ENCODE results near the gene NECAB2. TPM values are rescaled to one million over a fixed set of nuclear protein-coding genes. Genes with fewer than 3 reads are reported as not detected.
"Not testable (repeated sequence)": the region's sequence is repeated elsewhere in the genome, so short reads cannot be mapped to it uniquely, and the experiment has no call there.

NECAB2 gene
- total and polyA plus RNA-seq, 3 experiments from 2014 or later, result not detected

DNA sequence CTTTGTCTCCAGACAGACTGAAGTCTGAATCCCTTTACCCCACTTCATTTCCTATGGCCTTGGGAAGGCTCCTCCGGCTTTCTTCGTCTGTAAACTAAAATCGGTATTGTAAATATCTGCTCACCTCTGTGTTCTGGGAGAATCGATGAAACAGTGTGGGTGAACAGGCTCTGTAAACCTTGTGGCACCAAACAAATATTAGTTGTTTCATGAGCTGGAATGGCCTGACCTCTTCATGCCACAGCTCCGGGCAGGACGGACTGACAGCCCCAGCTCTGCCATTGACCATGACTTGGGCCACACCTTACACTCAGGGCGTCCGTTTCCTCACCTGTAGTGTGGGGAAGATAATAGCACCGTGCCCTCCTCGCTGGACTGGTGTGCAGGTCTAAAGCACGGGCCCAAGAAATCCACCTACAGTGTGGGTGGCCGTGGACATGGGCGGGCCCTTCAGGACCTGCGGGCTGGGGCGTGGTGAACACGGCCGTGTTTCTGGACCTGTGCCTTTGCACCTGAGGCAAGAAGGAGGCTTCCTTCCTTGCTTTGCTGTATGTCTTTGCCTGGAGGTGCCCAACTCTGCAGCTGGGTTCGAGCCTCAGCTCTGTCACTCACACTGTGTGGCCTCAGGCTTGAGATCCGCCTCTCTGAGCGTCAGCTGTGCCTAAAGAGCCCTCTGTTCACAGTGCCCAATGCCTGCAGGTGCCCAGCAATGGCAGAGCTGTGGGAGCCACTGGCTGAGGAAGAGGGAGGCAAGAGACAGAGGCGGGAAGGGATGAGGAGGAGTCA is 21.1 kb upstream of the NECAB2 start:
- no peaks in the 10 kb centered on the region for H3K4me1 ChIP-seq (ENCODE audit: insufficient read depth, low read length)
- no peaks in the 10 kb centered on the region for H3K36me3 ChIP-seq (ENCODE audit: insufficient read depth, low read length)
- no peaks in the 10 kb centered on the region for H3K4me1 Mint-ChIP-seq
- no peaks in the 10 kb centered on the region for H3K27me3 Mint-ChIP-seq
- no peak for DNase-seq
- no peaks in the 10 kb centered on the region for H3K9me3 Mint-ChIP-seq
- no peak overlapping the region for H3K4me3 ChIP-seq (ENCODE audit: low read length)
- ChIA-PET CTCF (interaction anchor here (1.5 kb wide), 1 partner anchor 12 kb away, joined by 3 read pairs; no protein-coding TSS in a partner anchor), POLR2A (no interaction called here)
- H3K36me3 Mint-ChIP-seq, result no peaks in the 10 kb centered on the region
- H3K27me3 ChIP-seq (ENCODE audit: insufficient read depth, low read length, poor library complexity, severe bottlenecking), result no peaks in the 10 kb centered on the region
- no peaks in the 10 kb centered on the region for H3K9me3 ChIP-seq (ENCODE audit: low read length)
- H3K4me3 Mint-ChIP-seq, result no peak overlapping the region
- no peak overlapping the region for H3K27ac Mint-ChIP-seq
- no peak overlapping the region for H3K27ac ChIP-seq (ENCODE audit: low read depth, low read length)

DNA sequence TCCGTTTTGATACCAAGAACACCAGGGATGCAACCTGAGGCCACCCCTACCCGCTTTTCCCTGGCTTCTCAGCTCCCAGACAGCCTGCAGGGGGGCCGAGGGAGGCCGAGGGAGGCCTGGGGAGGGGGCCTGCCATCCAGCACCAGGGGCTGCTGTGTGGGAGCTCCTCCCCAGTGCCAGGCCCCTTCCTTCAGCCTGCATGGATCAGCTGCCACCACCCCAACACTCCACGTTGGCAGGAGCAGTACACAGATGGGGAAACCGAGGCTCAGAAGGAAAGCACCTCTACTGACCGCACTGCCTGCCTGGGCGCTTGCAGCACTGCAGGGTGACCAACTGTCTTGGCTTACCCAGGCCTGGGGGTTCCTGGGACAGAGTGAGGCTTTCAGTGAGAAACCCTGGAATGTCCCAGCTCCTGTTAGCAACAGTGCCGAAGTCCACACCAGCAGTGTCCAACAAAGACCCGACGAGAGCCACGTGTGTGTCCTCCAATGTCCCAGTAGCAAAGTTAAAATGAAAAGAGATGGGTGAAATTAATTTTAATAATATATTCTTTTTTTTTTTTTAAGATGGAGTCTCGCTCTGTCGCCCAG is 20.3 kb upstream of the NECAB2 start:
- H3K4me1 Mint-ChIP-seq, result no peaks in the 10 kb centered on the region
- no peaks in the 10 kb centered on the region for H3K36me3 ChIP-seq (ENCODE audit: insufficient read depth, low read length)
- H3K4me3 ChIP-seq (ENCODE audit: low read length), result no peak overlapping the region
- H3K9me3 Mint-ChIP-seq, result no peaks in the 10 kb centered on the region
- CTCF ChIA-PET, result interaction anchor here (1.5 kb wide), 1 partner anchor 12 kb away, joined by 3 read pairs; no protein-coding TSS in a partner anchor
- H3K4me1 ChIP-seq (ENCODE audit: insufficient read depth, low read length), result no peaks in the 10 kb centered on the region
- POLR2A ChIA-PET, result no interaction called here
- H3K9me3 ChIP-seq (ENCODE audit: low read length), result no peaks in the 10 kb centered on the region
- no peaks in the 10 kb centered on the region for H3K36me3 Mint-ChIP-seq
- no peak overlapping the region for H3K27ac ChIP-seq (ENCODE audit: low read depth, low read length)
- DNase-seq, result no peak
- H3K27me3 Mint-ChIP-seq, result peaks cover 0 to 4% of the 10 kb centered on the region in 2 donors
- no peak overlapping the region for H3K4me3 Mint-ChIP-seq
- no peak overlapping the region for H3K27ac Mint-ChIP-seq
- no peaks in the 10 kb centered on the region for H3K27me3 ChIP-seq (ENCODE audit: insufficient read depth, low read length, poor library complexity, severe bottlenecking)

DNA sequence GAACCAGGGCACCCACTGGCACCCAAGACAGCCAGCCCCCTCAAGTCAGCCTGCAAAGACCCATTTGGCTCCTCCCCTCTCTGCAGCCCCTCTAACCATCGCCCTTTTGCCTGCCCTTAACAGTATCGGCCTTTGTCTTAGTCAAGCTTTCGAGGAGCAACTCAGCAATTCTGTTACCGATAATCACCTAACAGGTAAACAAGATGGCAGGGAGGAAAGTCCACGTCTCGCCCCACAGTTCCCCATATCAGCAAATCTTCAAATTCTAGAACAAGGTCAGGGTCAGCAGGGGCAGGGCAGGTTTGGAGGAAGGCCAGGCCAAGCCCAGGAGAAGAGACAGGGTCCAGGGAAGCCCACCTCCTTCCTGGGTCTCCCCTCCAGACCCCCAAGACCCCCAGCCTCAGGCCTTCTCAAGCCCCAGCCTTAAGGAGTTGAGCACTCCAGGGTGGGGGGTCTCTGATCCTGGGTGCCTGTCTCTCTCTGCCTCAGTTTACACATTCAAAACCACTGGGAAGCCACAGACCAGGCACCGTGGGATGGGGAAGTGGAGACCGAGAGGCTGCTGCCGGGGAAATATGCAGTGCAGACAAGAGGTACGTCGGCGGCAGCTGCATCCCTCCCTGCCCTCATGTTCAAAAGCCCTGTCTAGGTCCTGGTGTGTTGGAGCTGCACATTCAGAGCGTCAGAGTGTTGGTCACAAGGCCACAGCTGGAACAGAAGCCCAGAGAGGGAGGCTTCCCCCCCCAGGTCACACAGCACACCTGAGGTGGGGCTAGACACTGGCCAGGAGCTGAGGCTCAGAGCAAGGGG is 18.9 kb upstream of the NECAB2 start:
- H3K36me3 ChIP-seq (ENCODE audit: insufficient read depth, low read length), result no peaks in the 10 kb centered on the region
- H3K36me3 Mint-ChIP-seq, result no peaks in the 10 kb centered on the region
- peaks cover 6% of the 10 kb centered on the region for H3K27me3 ChIP-seq (ENCODE audit: insufficient read depth, low read length, poor library complexity, severe bottlenecking)
- no peak overlapping the region for H3K4me3 Mint-ChIP-seq
- H3K9me3 ChIP-seq (ENCODE audit: low read length), result no peaks in the 10 kb centered on the region
- no peak for DNase-seq
- H3K9me3 Mint-ChIP-seq, result no peaks in the 10 kb centered on the region
- POLR2A ChIA-PET, result no interaction called here
- peaks cover 3 to 9% of the 10 kb centered on the region in 2 donors for H3K27me3 Mint-ChIP-seq
- H3K27ac Mint-ChIP-seq, result peak overlapping the region in 1 of 8 donors; percentile 73
- no peak overlapping the region for H3K4me3 ChIP-seq (ENCODE audit: low read length)
- H3K27ac ChIP-seq (ENCODE audit: low read depth, low read length), result no peak overlapping the region
- H3K4me1 Mint-ChIP-seq, result peaks cover 0 to 4% (median 3%) of the 10 kb centered on the region in 3 donors
- CTCF ChIA-PET, result no interaction called here
- no peaks in the 10 kb centered on the region for H3K4me1 ChIP-seq (ENCODE audit: insufficient read depth, low read length)

DNA sequence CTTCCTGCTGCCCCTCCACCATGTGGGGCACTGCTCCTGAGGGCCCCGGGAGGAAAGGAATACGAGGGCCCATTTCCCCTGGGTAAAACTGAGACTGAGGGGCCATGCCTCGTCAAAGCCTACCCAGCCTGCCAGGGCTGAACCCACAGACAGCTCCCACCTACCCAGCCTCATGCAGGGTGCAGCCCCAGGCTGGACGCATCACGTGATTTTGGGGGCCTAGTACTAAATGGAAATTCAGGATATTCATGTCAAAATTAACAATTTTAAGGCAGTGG is 18.4 kb upstream of the NECAB2 start:
- Histone ChIP-seq H3K4me1 (ENCODE audit: insufficient read depth, low read length) (no peaks in the 10 kb centered on the region), H3K27ac (ENCODE audit: low read depth, low read length) (no peak overlapping the region), H3K27me3 (ENCODE audit: insufficient read depth, low read length, poor library complexity, severe bottlenecking) (peaks cover 6% of the 10 kb centered on the region), H3K4me3 (ENCODE audit: low read length) (no peak overlapping the region), H3K36me3 (ENCODE audit: insufficient read depth, low read length) (no peaks in the 10 kb centered on the region), H3K9me3 (ENCODE audit: low read length) (no peaks in the 10 kb centered on the region)
- no peaks in the 10 kb centered on the region for H3K9me3 Mint-ChIP-seq
- H3K36me3 Mint-ChIP-seq, result no peaks in the 10 kb centered on the region
- CTCF ChIA-PET, result no interaction called here
- DNase-seq, result no peak
- peaks cover 0 to 7% (median 6%) of the 10 kb centered on the region in 3 donors for H3K4me1 Mint-ChIP-seq
- peaks cover 9 to 10% of the 10 kb centered on the region in 2 donors for H3K27me3 Mint-ChIP-seq
- POLR2A ChIA-PET, result no interaction called here
- no peak overlapping the region for H3K27ac Mint-ChIP-seq
- H3K4me3 Mint-ChIP-seq, result no peak overlapping the region

DNA sequence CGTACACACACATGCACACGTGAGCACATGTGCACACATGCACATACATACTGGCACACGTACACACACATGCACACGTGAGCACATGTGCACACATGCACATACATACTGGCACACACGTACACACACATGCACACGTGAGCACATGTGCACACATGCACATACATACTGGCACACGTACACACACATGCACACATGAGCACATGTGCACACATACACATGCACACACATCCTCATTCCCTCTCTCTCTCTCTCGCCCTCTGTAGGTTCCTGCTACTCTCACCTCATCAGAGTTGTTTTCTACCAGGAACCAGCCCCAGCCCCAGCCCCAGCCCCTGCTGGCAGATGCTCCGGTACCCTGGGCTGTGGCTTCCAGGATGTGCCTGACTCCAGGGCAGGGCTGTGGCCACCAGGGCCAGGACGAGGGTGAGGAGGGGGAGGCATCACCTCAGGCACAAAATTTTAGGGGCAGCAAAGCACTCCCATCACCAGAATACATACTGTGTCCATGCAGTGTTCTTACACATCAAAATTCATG is 17.1 kb upstream of the NECAB2 start:
- CTCF ChIA-PET; H3K9me3 ChIP-seq (ENCODE audit: low read length); H3K36me3 Mint-ChIP-seq: not testable (repeated sequence)

DNA sequence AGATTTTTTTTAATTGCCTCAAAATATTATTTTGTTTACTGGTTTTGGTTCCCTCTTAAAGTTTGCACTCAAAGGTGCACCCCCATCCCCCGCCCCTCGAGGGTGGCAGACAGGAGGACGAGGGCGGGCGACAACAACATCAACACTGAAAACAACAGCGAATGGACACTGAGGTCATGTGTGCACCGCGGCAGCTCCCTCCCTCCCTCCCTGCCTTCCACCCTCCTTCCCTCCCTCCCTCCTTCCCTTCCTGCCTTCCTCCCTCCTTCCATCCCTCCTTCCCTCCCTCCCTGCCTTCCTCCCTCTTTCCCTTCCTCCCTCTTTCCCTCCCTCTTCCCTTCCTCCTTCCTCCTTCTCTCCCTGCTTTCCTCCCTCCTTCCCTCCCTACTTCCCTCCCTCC is 16.5 kb upstream of the NECAB2 start:
- CTCF ChIA-PET, result no interaction called here
- no peak for DNase-seq
- Mint-ChIP-seq H3K4me3 (no peak overlapping the region), H3K4me1 (peaks cover 0 to 7% (median 6%) of the 10 kb centered on the region in 3 donors), H3K27me3 (peaks cover 14 to 16% of the 10 kb centered on the region in 2 donors), H3K27ac (no peak overlapping the region), H3K36me3 (no peaks in the 10 kb centered on the region), H3K9me3 (no peaks in the 10 kb centered on the region)
- H3K27ac ChIP-seq (ENCODE audit: low read depth, low read length), result no peak overlapping the region
- H3K36me3 ChIP-seq (ENCODE audit: insufficient read depth, low read length), result no peaks in the 10 kb centered on the region
- H3K4me1 ChIP-seq (ENCODE audit: insufficient read depth, low read length), result no peaks in the 10 kb centered on the region
- no peaks in the 10 kb centered on the region for H3K9me3 ChIP-seq (ENCODE audit: low read length)
- H3K27me3 ChIP-seq (ENCODE audit: insufficient read depth, low read length, poor library complexity, severe bottlenecking), result peaks cover 6% of the 10 kb centered on the region
- POLR2A ChIA-PET, result no interaction called here
- H3K4me3 ChIP-seq (ENCODE audit: low read length), result no peak overlapping the region

More for the DNA sequence above, 17.1 kb upstream of the NECAB2 start:
- DNase-seq; POLR2A ChIA-PET; H3K36me3 ChIP-seq (ENCODE audit: insufficient read depth, low read length); H3K4me3 ChIP-seq (ENCODE audit: low read length); H3K9me3 Mint-ChIP-seq; H3K4me1 Mint-ChIP-seq; H3K27ac ChIP-seq (ENCODE audit: low read depth, low read length); H3K27me3 ChIP-seq (ENCODE audit: insufficient read depth, low read length, poor library complexity, severe bottlenecking); H3K27ac Mint-ChIP-seq; H3K4me3 Mint-ChIP-seq; H3K4me1 ChIP-seq (ENCODE audit: insufficient read depth, low read length): not testable (repeated sequence)
- H3K27me3 Mint-ChIP-seq, result peaks cover 13 to 15% of the 10 kb centered on the region in 2 donors

DNA sequence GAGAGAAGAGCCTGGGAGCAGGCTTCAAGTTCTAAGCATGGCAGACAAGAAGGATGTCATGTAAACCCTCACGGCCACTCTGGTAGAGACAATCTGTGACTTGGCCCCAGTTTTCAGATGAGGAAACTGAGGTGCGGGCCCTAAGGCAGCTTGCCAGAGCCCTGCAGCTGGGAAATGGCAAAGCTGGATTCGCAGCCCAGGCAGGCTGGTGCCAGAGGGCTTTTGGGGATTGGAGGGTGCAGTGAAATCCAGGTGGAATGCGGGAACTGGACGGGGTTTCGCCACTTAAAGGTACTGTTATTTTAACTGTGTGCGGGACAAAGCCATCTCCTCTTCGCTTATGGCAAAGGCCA is 15.5 kb upstream of the NECAB2 start:
- Histone ChIP-seq H3K27me3 (ENCODE audit: insufficient read depth, low read length, poor library complexity, severe bottlenecking) (peaks cover 6% of the 10 kb centered on the region), H3K4me3 (ENCODE audit: low read length) (no peak overlapping the region), H3K9me3 (ENCODE audit: low read length) (no peaks in the 10 kb centered on the region), H3K36me3 (ENCODE audit: insufficient read depth, low read length) (no peaks in the 10 kb centered on the region), H3K4me1 (ENCODE audit: insufficient read depth, low read length) (no peaks in the 10 kb centered on the region), H3K27ac (ENCODE audit: low read depth, low read length) (peak overlapping the region; percentile 54)
- Mint-ChIP-seq H3K9me3 (no peaks in the 10 kb centered on the region), H3K4me1 (peaks cover 0 to 7% (median 6%) of the 10 kb centered on the region in 3 donors), H3K27me3 (peaks cover 18 to 22% of the 10 kb centered on the region in 2 donors), H3K27ac (no peak overlapping the region), H3K36me3 (no peaks in the 10 kb centered on the region), H3K4me3 (no peak overlapping the region)
- CTCF ChIA-PET, result interaction anchor here (3.3 kb wide), 1 partner anchor 234 kb away, joined by 9 read pairs; the partner anchor contains the start of gene TAF1C
- POLR2A ChIA-PET, result no interaction called here
- DNase-seq, result no peak

Measured in CD8-positive, alpha-beta memory T cell (primary cell).